EL (cell line): ENCODE results near the gene SOD1.

ENCODE experiments used
- DNase-seq: peaks from one replicate; pipeline ENCODE4 v3.0.0-alpha.2; 2016

SOD1 gene

DNA sequence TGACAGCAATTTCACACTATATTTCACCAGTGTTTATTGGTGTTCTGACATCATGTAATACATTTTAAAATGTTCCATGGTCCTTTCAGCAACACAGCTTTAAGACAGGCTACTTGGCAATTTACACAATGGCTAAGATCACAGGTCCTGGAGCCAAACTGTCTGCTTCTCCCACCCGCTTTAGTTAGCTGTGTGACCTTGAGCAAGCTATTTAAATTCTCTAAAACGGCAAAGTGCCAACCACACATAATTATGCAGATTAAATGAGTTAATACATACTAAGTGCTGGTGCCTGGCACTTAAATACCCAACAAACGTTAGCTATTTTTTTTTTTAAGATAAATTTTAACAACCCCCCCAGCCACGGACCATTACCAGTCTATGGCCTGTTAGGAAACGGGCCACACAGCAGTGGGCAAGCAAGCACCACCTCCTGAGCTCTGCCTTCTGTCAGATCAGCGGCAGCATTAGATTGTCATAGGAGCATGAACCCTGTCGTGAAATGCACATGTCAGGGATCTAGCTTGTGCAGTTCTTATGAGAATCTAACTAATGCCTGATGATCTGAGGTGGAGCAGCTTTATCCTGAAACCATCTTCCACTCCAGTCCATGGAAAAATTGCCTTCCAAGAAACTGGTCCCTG, 26.9 kb downstream of the SOD1 start:
- no peak for DNase-seq

DNA sequence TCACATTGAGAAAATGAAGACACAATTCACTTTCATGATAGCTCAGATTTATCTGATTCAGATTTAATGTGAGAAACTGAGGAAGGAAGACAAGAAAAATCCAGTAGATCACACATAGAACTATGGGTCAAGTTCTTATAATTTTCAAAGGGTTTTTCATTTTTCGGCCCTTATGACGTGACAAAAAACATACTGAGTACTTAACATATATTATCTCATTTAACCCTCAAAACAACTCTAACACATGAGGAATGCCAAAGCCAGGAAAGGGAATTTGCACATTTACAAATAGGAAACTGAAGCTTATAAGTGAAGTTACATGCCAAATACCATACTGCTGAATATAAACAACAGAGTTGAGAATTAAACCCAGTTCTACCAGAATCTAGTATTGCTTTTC, 27.6 kb downstream of the SOD1 start:
- DNase-seq = no peak

GRCh38 chr21:31688603-31689368, 29.3 kb downstream of the SOD1 start:
- no peak for DNase-seq

GRCh38 chr21:31693222-31693621, 33.7 kb downstream of the SOD1 start:
- DNase-seq = no peak

DNA sequence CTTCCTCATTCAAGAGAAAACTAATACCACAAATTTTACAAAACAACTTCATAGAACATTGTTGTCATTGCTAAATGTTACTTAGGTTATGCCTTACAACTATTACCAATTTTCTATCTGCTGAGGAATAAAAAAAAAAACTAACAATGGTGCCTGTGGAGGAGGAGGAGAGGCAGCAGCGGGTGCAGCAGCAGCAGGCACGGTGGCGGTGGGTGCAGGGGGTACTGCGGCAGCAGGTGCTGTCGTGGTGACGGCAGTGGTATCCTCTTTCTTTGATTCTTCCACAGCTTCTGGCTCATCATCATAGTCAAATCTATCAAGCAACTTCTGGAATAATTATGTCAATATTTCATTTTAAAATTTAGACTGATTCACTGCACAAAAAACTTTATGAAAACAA, 36.9 kb downstream of the SOD1 start:
- no peak for DNase-seq

- DNase-seq = no peak
Measured at GRCh38 chr21:31698461-31698860, 39.0 kb downstream of the SOD1 start.

DNA sequence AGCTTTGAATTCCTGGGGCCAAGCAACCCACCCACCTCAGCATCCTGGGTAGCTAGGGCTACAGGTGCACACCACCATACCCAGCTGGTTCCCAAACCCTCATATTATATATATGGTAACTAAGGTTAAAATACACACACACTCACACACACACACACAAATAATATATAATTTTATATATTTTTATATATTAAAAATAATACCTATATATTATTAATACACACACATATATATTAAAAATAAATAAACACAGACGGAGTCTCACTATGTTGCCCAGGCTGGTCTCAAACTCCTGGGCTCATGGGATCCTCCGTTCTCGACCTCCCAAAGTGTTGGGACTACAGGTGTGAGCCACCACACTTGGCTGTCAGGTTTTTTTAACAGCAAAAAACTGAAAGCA, 40.5 kb downstream of the SOD1 start:
- DNase-seq = no peak

GRCh38 chr21:31706562-31706961, 47.1 kb downstream of the SOD1 start:
- DNase-seq = no peak

GRCh38 chr21:31707499-31707898, 48.0 kb downstream of the SOD1 start:
- no peak for DNase-seq

- DNase-seq = no peak
Measured at GRCh38 chr21:31708541-31708940, 49.0 kb downstream of the SOD1 start.

DNA sequence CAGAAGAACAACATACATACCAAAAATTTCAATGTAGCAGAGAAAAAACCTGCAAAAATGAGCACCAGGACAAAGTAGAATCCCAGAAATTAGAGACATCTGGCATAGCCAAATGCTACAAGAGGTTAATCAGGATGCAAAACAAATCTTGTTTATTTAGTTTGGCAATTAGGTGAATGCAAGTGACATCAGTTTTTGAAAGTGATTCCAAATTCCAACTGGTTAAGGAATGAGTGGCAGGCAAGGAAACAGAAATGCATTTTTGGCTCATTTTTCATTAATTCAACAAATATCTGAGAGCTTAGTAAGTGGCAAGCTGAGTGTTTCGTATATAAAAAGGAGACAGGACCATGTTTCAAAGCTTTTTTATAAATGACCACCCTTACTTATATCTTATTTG, 51.1 kb downstream of the SOD1 start:
- DNase-seq = peak; percentile 80

DNA sequence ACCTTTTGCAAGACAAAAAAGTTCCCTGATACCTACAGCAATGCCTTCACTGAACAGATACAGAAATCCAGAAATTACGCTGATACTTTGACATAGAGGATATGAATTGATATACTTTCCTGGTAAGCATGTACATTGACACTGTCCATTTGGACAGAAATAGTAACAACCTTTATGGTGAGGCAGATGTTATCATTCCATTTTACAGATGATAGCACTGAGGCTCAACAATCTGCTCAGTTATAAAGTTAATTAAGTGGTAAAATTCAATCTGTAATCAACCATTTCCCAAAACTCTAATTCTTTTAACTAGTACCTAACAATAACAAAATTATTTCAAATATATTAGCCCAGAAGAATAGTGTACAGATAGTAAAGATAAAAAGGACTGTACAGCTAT, 51.8 kb downstream of the SOD1 start:
- no peak for DNase-seq

- DNase-seq = no peak
Measured at GRCh38 chr21:31711745-31712285, 52.3 kb downstream of the SOD1 start.

- no peak for DNase-seq
Measured at GRCh38 chr21:31713115-31713514, 53.6 kb downstream of the SOD1 start.

DNA sequence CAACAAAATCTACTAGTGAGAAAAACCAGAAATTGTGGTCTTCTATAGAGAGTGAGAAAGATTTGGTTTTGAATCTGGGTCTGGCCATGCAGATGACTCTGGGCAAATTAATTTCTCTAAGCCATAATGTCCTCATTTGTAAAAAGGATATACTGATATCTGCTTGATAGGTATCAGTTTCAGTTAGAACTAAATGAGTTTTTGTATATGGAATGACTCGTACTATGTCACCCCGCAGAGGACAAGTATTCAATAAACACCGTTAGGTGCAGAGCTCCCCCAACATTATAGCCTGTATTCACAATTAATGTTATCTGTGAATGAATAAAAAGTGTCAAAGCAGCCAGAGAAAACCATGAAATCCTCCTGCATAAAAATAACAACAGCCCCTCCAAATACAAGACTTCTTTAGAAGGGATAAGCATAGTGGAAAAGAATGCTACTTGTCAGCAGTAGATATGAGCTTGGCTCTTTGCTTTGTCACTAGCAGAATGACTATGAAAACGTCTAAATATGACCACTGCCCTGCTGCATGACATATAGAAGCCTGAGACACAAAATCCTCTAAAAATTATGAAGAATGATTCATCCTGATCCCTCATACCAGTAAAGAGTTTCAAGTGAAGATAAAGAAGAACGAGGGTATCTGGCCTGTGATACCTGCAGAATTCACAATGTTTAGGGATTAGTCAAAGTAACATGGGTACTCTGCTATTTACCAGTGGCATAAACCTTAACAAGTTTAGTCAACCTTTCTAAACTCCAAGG, 54.7 kb downstream of the SOD1 start:
- DNase-seq = peak; percentile 49

GRCh38 chr21:31714741-31715365, 55.4 kb downstream of the SOD1 start:
- DNase-seq = no peak

- DNase-seq = no peak
Measured at GRCh38 chr21:31716106-31716505, 56.6 kb downstream of the SOD1 start.
